ENCODE data around the gene POLR2F. TPM values are rescaled to one million over a fixed set of nuclear protein-coding genes. Genes with fewer than 3 reads are reported as not detected.

Gene POLR2F
- total RNA-seq, 1 experiment from 2014 or later: 107 TPM

Small RNA genes lying within 50 kb of the gene (microRNA-seq; reads per million reads assigned to microRNA genes)
- not detected for gene MIR4534 (ENCODE audit: borderline number of aligned reads)
- 3.2 reads per million for gene MIR6820 (ENCODE audit: borderline number of aligned reads)

Other genes starting within 250 kb of the POLR2F start
- gene GCAT, start 145.8 kb upstream of the POLR2F start, total RNA-seq (2021; ENCODE audit: unreplicated experiment): 88.7 TPM
- 0.32 TPM for gene GALR3, start 130.3 kb upstream of the POLR2F start, total RNA-seq (2021; ENCODE audit: unreplicated experiment)
- gene ANKRD54, start 109.4 kb upstream of the POLR2F start, total RNA-seq (2021; ENCODE audit: unreplicated experiment): 29.8 TPM
- gene EIF3L, start 104.3 kb upstream of the POLR2F start, total RNA-seq (2021; ENCODE audit: unreplicated experiment): 687 TPM
- 35.2 TPM for gene MICALL1, start 47.4 kb upstream of the POLR2F start, total RNA-seq (2021; ENCODE audit: unreplicated experiment)
- 0.47 TPM for gene C22orf23, start 98 bp upstream of the POLR2F start, total RNA-seq (2021; ENCODE audit: unreplicated experiment)
- gene SOX10, start 30.9 kb downstream of the POLR2F start, total RNA-seq (2021; ENCODE audit: unreplicated experiment): not detected
- 40.0 TPM for gene PICK1, start 103.7 kb downstream of the POLR2F start, total RNA-seq (2021; ENCODE audit: unreplicated experiment)
- not detected for gene SLC16A8, start 130.5 kb downstream of the POLR2F start, total RNA-seq (2021; ENCODE audit: unreplicated experiment)
- 1.0 TPM for gene BAIAP2L2, start 157.0 kb downstream of the POLR2F start, total RNA-seq (2021; ENCODE audit: unreplicated experiment)
- gene PLA2G6, start 228.1 kb downstream of the POLR2F start, total RNA-seq (2021; ENCODE audit: unreplicated experiment): 36.0 TPM
- gene MAFF, start 248.3 kb downstream of the POLR2F start, total RNA-seq (2021; ENCODE audit: unreplicated experiment): 26.0 TPM